Middle frontal gyrus (tissue), 1 donor: ENCODE measurements around the gene PPP1CA.

ENCODE experiments used
- DNase-seq: peaks from one replicate; pipeline ENCODE4 v3.0.0-alpha.2; 2015; ENCODE audit warnings: low spot score; ENCODE audit errors: extremely low spot score

The PPP1CA gene

GRCh38 chr11:67401495-67402191 is at the start of gene PPP1CA:
Gene PPP1CA, minus strand, starts transcription at chr11:67401858. Its CDS starts 76 bp downstream, at chr11:67401782.
- DNase-seq = peak; percentile 72

- no peak for DNase-seq
Observed at GRCh38 chr11:67450796-67451657, 49.4 kb upstream of the PPP1CA start.

- DNase-seq = no peak
Observed at GRCh38 chr11:67449116-67449844, 47.6 kb upstream of the PPP1CA start.

- no peak for DNase-seq
Observed at GRCh38 chr11:67448220-67448609, 46.6 kb upstream of the PPP1CA start.

GRCh38 chr11:67445515-67445914 is 43.9 kb upstream of the PPP1CA start:
- DNase-seq = no peak

- DNase-seq = no peak
Observed at GRCh38 chr11:67442504-67443404, 41.1 kb upstream of the PPP1CA start.

GRCh38 chr11:67441731-67442351 is 40.2 kb upstream of the PPP1CA start:
- no peak for DNase-seq

GRCh38 chr11:67441098-67441563 is 39.5 kb upstream of the PPP1CA start:
- DNase-seq = no peak

- DNase-seq = no peak
Observed at GRCh38 chr11:67440229-67441097, 38.8 kb upstream of the PPP1CA start.

GRCh38 chr11:67439321-67440228 is 37.9 kb upstream of the PPP1CA start:
- DNase-seq = no peak

- no peak for DNase-seq
Observed at GRCh38 chr11:67438158-67438902, 36.7 kb upstream of the PPP1CA start.

GRCh38 chr11:67437809-67438157 is 36.1 kb upstream of the PPP1CA start:
- no peak for DNase-seq

- no peak for DNase-seq
Observed at GRCh38 chr11:67437082-67437808, 35.6 kb upstream of the PPP1CA start, which contains the start of gene PTPRCAP. Gene PTPRCAP, minus strand, starts transcription at chr11:67437682. Its CDS starts 63 bp downstream, at chr11:67437619.

GRCh38 chr11:67436459-67437081 is 34.9 kb upstream of the PPP1CA start:
- DNase-seq = no peak

- no peak for DNase-seq
Observed at GRCh38 chr11:67435727-67436458, 34.2 kb upstream of the PPP1CA start.
